Omental fat pad (tissue), 4 donors: Measurements from ENCODE around the gene TEDC1. TPM values are rescaled to one million over a fixed set of nuclear protein-coding genes. Genes with fewer than 3 reads are reported as not detected.

ENCODE experiments used
- ATAC-seq: fragments of 150-250 bp; one replicate; pipeline ENCODE4 v1.9.1; 2016; ENCODE audit warnings: mild to moderate bottlenecking, moderate library complexity; ENCODE audit not compliant: low FRiP score
- DNase-seq: peaks from one replicate; pipeline ENCODE4 v3.0.0-alpha.2; 2019; ENCODE audit warnings: low spot score
- CTCF ChIP-seq, 3 donors: fragments of 450-650 bp; IDR thresholded peaks; one replicate each; pipeline ENCODE4 v1.5.1; 2016 to 2017; ENCODE audit warnings: antibody characterized with exemption in 3 of 3, mild to moderate bottlenecking in 3 of 3, moderate library complexity in 2 of 3
- total RNA-seq, 4 donors: library from RNA; depleted of rRNA; stranded (reverse); fragments of >200 nt; gene quantifications; one replicate each; pipeline ENCODE4 v1.1.0, GENCODE V29; 2016

The TEDC1 gene
- total RNA-seq, 4 donors from 2014 or later, result 2.8 to 18.9 (median 7.4) TPM

- no peak for DNase-seq
- no peak for ATAC-seq
- no peak for TF ChIP-seq CTCF (IDR thresholded peaks at IDR 0.05)
Observed at GRCh38 chr14:105458571-105458970, 32.5 kb upstream of the TEDC1 start.

GRCh38 chr14:105460116-105460515 lies 30.9 kb upstream of the TEDC1 start:
- no peak for TF ChIP-seq CTCF (IDR thresholded peaks at IDR 0.05)
- DNase-seq (no peak), ATAC-seq (no peak)

GRCh38 chr14:105460616-105461015 lies 30.4 kb upstream of the TEDC1 start:
- TF ChIP-seq CTCF (IDR thresholded peaks at IDR 0.05), result no peak
- ATAC-seq, result no peak
- DNase-seq, result no peak

GRCh38 chr14:105461903-105462302 lies 29.1 kb upstream of the TEDC1 start:
- no peak for DNase-seq
- TF ChIP-seq CTCF (IDR thresholded peaks at IDR 0.05), result no peak
- no peak for ATAC-seq

- TF ChIP-seq CTCF (IDR thresholded peaks at IDR 0.05), result no peak
- no peak for DNase-seq
- no peak for ATAC-seq
Observed at GRCh38 chr14:105464501-105464900, 26.5 kb upstream of the TEDC1 start.

GRCh38 chr14:105465209-105466031 lies 25.6 kb upstream of the TEDC1 start:
- no peak for TF ChIP-seq CTCF (IDR thresholded peaks at IDR 0.05)
- no peak for ATAC-seq

More at GRCh38 chr14:105465209-105466031, 25.6 kb upstream of the TEDC1 start:
- no peak for DNase-seq
